Smooth muscle cell (in vitro differentiated cells): ENCODE measurements around the gene TBP. TPM values are rescaled to one million over a fixed set of nuclear protein-coding genes. Genes with fewer than 3 reads are reported as not detected.
"Not testable (repeated sequence)": the region's sequence is repeated elsewhere in the genome, so short reads cannot be mapped to it uniquely, and the experiment has no call there.

Experiments used
- DNase-seq: peaks from one replicate; lab custom pipeline; 2025; ENCODE audit not compliant: unreplicated experiment; lab: John Stamatoyannopoulos, UW
- H2AFZ ChIP-seq: fragments of 200-600 bp; sonication (generic); 2 replicates; pipeline ENCODE4 v1.6.0; 2016; ENCODE audit warnings: antibody characterized with exemption, low read depth, mild to moderate bottlenecking
- H3F3A ChIP-seq: fragments of 200-600 bp; sonication (generic); 2 replicates; pipeline ENCODE4 v1.6.0; 2017; ENCODE audit warnings: antibody characterized with exemption, low read depth
- H3K27ac ChIP-seq: fragments of 200-600 bp; sonication (generic); 2 replicates; pipeline ENCODE4 v1.5.1; 2016; ENCODE audit warnings: low read depth, mild to moderate bottlenecking
- H3K27me3 ChIP-seq: fragments of 200-600 bp; sonication (generic); 2 replicates; pipeline ENCODE4 v1.6.1; 2016; ENCODE audit warnings: low read depth, mild to moderate bottlenecking
- H3K36me3 ChIP-seq: fragments of 200-600 bp; sonication (generic); 2 replicates; pipeline ENCODE4 v1.5.1; 2016; ENCODE audit warnings: low read depth
- H3K4me1 ChIP-seq: fragments of 200-600 bp; sonication (generic); 2 replicates; pipeline ENCODE4 v1.5.1; 2016; ENCODE audit warnings: low read depth
- H3K4me2 ChIP-seq: fragments of 200-600 bp; sonication (generic); 2 replicates; pipeline ENCODE4 v1.6.0; 2016; ENCODE audit warnings: mild to moderate bottlenecking
- H3K4me3 ChIP-seq: fragments of 200-600 bp; sonication (generic); 2 replicates; pipeline ENCODE4 v1.5.1; 2016; ENCODE audit warnings: mild to moderate bottlenecking
- H3K79me2 ChIP-seq: fragments of 200-600 bp; sonication (generic); 2 replicates; pipeline ENCODE4 v1.6.0; 2016; ENCODE audit warnings: low read depth, mild to moderate bottlenecking
- H3K9ac ChIP-seq: fragments of 200-600 bp; sonication (generic); 2 replicates; pipeline ENCODE4 v1.6.0; 2016; ENCODE audit warnings: low read depth
- H3K9me3 ChIP-seq: fragments of 200-600 bp; sonication (generic); replicated peaks from 2 replicates; pipeline ENCODE4 v1.5.1; 2016; ENCODE audit warnings: low read depth
- H4K20me1 ChIP-seq: fragments of 200-600 bp; sonication (generic); 2 replicates; pipeline ENCODE4 v1.6.0; 2016; ENCODE audit warnings: low read depth
- CTCF ChIP-seq: fragments of 200-600 bp; sonication (generic); IDR thresholded peaks from 2 replicates; pipeline ENCODE4 v1.5.1; 2017; ENCODE audit warnings: borderline replicate concordance, mild to moderate bottlenecking, antibody characterized with exemption; ENCODE audit not compliant: insufficient read depth, poor library complexity, severe bottlenecking
- WGBS: methylation state at CpG from one replicate; pipeline ENCODE4 v1.1.7; 2016; ENCODE audit warnings: low lambda C conversion rate; 5-methylcytosine and 5-hydroxymethylcytosine counted together
- polyA plus RNA-seq: library from polyadenylated mRNA; unstranded; fragments of >200 nt; fragmentation: Nextera tagmentation; extraction: Ambion mirVana; gene quantifications from 2 replicates; pipeline ENCODE4 v1.2.1, GENCODE V29; 2016
- total RNA-seq: library from RNA; depleted of rRNA; stranded (reverse); fragments of >200 nt; gene quantifications from 2 replicates; pipeline ENCODE4 v1.2.3, GENCODE V29; 2014

The TBP gene
- total and polyA plus RNA-seq, 2 experiments from 2014 or later: 25.6 to 30.1 TPM

- no peak for DNase-seq
- no peak for TF ChIP-seq CTCF
- Histone ChIP-seq H3F3A (no peaks in the 10 kb centered on the region), H3K36me3 (no peaks in the 10 kb centered on the region), H3K4me3 (no peak overlapping the region), H3K9ac (no peak overlapping the region), H3K4me1 (no peaks in the 10 kb centered on the region), H3K79me2 (no peaks in the 10 kb centered on the region), H2AFZ (no peak overlapping the region), H3K4me2 (no peak overlapping the region), H3K27ac (no peak overlapping the region), H4K20me1 (no peaks in the 10 kb centered on the region), H3K9me3 (no peaks in the 10 kb centered on the region), H3K27me3 (peaks cover 3% of the 10 kb centered on the region)
- WGBS: 88% methylated on average over 6 of the region's 6 CpGs
Observed at GRCh38 chr6:170605574-170606259, 51.5 kb downstream of the TBP start.

GRCh38 chr6:170609225-170609624 lies 55.1 kb downstream of the TBP start:
- not testable (repeated sequence) for H3F3A ChIP-seq, H3K79me2 ChIP-seq, H3K36me3 ChIP-seq, H3K4me2 ChIP-seq, H3K27ac ChIP-seq, H4K20me1 ChIP-seq, H2AFZ ChIP-seq, H3K4me1 ChIP-seq, H3K9me3 ChIP-seq, H3K9ac ChIP-seq, DNase-seq, H3K4me3 ChIP-seq
- peaks cover 12% of the 10 kb centered on the region for H3K27me3 ChIP-seq
- WGBS: 77% methylated on average over 8 of the region's 8 CpGs

GRCh38 chr6:170612256-170612804 lies 58.2 kb downstream of the TBP start:
- WGBS: 3% methylated on average over 11 of the region's 55 CpGs
- H3K4me1 ChIP-seq: not testable (repeated sequence)

GRCh38 chr6:170616020-170616554 lies 61.9 kb downstream of the TBP start:
- H3K4me3 ChIP-seq, H3K27ac ChIP-seq, H3K4me2 ChIP-seq, DNase-seq, H3K9ac ChIP-seq, H4K20me1 ChIP-seq, H3K79me2 ChIP-seq, H3K4me1 ChIP-seq, H3K9me3 ChIP-seq, H3K27me3 ChIP-seq, H2AFZ ChIP-seq, H3F3A ChIP-seq, H3K36me3 ChIP-seq: not testable (repeated sequence)
- no CpG with 5 or more reads among the region's 1 CpG for WGBS

More at GRCh38 chr6:170612256-170612804, 58.2 kb downstream of the TBP start:
- not testable (repeated sequence) for H3K9me3 ChIP-seq, H3K27ac ChIP-seq, H2AFZ ChIP-seq, DNase-seq, H3K9ac ChIP-seq, H4K20me1 ChIP-seq, H3F3A ChIP-seq, H3K79me2 ChIP-seq, H3K36me3 ChIP-seq
- H3K4me2 ChIP-seq: peak overlapping the region; percentile 67
- peak overlapping the region; percentile 35 for H3K4me3 ChIP-seq
- peaks cover 12% of the 10 kb centered on the region for H3K27me3 ChIP-seq

Other genes with a start within 250 kb of the TBP start
- 17.8 and 22.8 TPM in 2 replicates for gene FAM120B, start 247.6 kb upstream of the TBP start, total RNA-seq
- 22.2 and 26.3 TPM in 2 replicates for gene FAM120B, start 247.6 kb upstream of the TBP start, polyA plus RNA-seq
- 233 and 281 TPM in 2 replicates for gene PSMB1, start 1.1 kb upstream of the TBP start, total RNA-seq
- gene PSMB1, start 1.1 kb upstream of the TBP start, polyA plus RNA-seq: 464 and 484 TPM in 2 replicates
- 43.9 and 52.6 TPM in 2 replicates for gene PDCD2, start 30.3 kb downstream of the TBP start, total RNA-seq
- 36.8 and 40.9 TPM in 2 replicates for gene PDCD2, start 30.3 kb downstream of the TBP start, polyA plus RNA-seq